Measurements from ENCODE around the gene TXN2.

The TXN2 gene

GRCh38 chr22:36464715-36465231, 16.7 kb downstream of the TXN2 start:
- Histone ChIP-seq H3K9me2 (replicated peaks; ENCODE audit: control insufficient read depth, low read length) (no peaks in the 10 kb centered on the region), H3K27ac (ENCODE audit: low read depth, low read length) (no peak overlapping the region), H4K20me1 (ENCODE audit: control insufficient read depth, insufficient read depth, low read depth, low read length) (no peaks in the 10 kb centered on the region), H3F3A (ENCODE audit: control insufficient read depth, insufficient read depth) (no peaks in the 10 kb centered on the region), H3K79me2 (ENCODE audit: control insufficient read depth, low read length) (no peaks in the 10 kb centered on the region), H3K36me3 (ENCODE audit: control insufficient read depth, low read length) (peaks cover 22% of the 10 kb centered on the region), H3K27me3 (ENCODE audit: control insufficient read depth, low read length) (no peaks in the 10 kb centered on the region), H3K4me3 (ENCODE audit: low read length) (no peak overlapping the region), H3K4me2 (ENCODE audit: low read length) (no peak overlapping the region), H3K9me3 (ENCODE audit: control insufficient read depth, insufficient read depth, low read length) (no peaks in the 10 kb centered on the region), H3K4me1 (ENCODE audit: control insufficient read depth, low read length) (no peaks in the 10 kb centered on the region)
- TF ChIP-seq EZH2phosphoT487 (IDR thresholded peaks at IDR 0.05; ENCODE audit: borderline replicate concordance, low read length) (no peak), CTCF (IDR thresholded peaks at IDR 0.05; ENCODE audit: low read depth, low read length, poor library complexity, severe bottlenecking) (no peak)

- Histone ChIP-seq H3F3A (ENCODE audit: control insufficient read depth, insufficient read depth) (no peaks in the 10 kb centered on the region), H3K9me3 (ENCODE audit: control insufficient read depth, insufficient read depth, low read length) (no peaks in the 10 kb centered on the region), H3K36me3 (ENCODE audit: control insufficient read depth, low read length) (peaks cover 16% of the 10 kb centered on the region), H3K4me3 (ENCODE audit: low read length) (no peak overlapping the region), H4K20me1 (ENCODE audit: control insufficient read depth, insufficient read depth, low read depth, low read length) (no peaks in the 10 kb centered on the region), H3K9me2 (replicated peaks; ENCODE audit: control insufficient read depth, low read length) (no peaks in the 10 kb centered on the region), H3K27me3 (ENCODE audit: control insufficient read depth, low read length) (no peaks in the 10 kb centered on the region), H3K27ac (ENCODE audit: low read depth, low read length) (no peak overlapping the region), H3K79me2 (ENCODE audit: control insufficient read depth, low read length) (no peaks in the 10 kb centered on the region), H3K4me1 (ENCODE audit: control insufficient read depth, low read length) (no peaks in the 10 kb centered on the region), H3K4me2 (ENCODE audit: low read length) (no peak overlapping the region)
- TF ChIP-seq CTCF (IDR thresholded peaks at IDR 0.05; ENCODE audit: low read depth, low read length, poor library complexity, severe bottlenecking) (no peak), EZH2phosphoT487 (IDR thresholded peaks at IDR 0.05; ENCODE audit: borderline replicate concordance, low read length) (no peak)
Measured at GRCh38 chr22:36463783-36464184, 17.7 kb downstream of the TXN2 start.

GRCh38 chr22:36461665-36462649, 19.5 kb downstream of the TXN2 start:
- no peaks in the 10 kb centered on the region for H3K79me2 ChIP-seq (ENCODE audit: control insufficient read depth, low read length)
- H3F3A ChIP-seq (ENCODE audit: control insufficient read depth, insufficient read depth), result no peaks in the 10 kb centered on the region
- H3K4me2 ChIP-seq (ENCODE audit: low read length), result no peak overlapping the region
- H3K4me3 ChIP-seq (ENCODE audit: low read length), result no peak overlapping the region
- no peak for TF ChIP-seq CTCF (IDR thresholded peaks at IDR 0.05; ENCODE audit: low read depth, low read length, poor library complexity, severe bottlenecking)
- no peak for TF ChIP-seq EZH2phosphoT487 (IDR thresholded peaks at IDR 0.05; ENCODE audit: borderline replicate concordance, low read length)
- no peak overlapping the region for H3K27ac ChIP-seq (ENCODE audit: low read depth, low read length)
- H3K4me1 ChIP-seq (ENCODE audit: control insufficient read depth, low read length), result no peaks in the 10 kb centered on the region
- H3K36me3 ChIP-seq (ENCODE audit: control insufficient read depth, low read length), result peaks cover 6% of the 10 kb centered on the region; the same call in 1 of the 2 replicates
- H3K9me2 ChIP-seq (replicated peaks; ENCODE audit: control insufficient read depth, low read length), result no peaks in the 10 kb centered on the region
- no peaks in the 10 kb centered on the region for H4K20me1 ChIP-seq (ENCODE audit: control insufficient read depth, insufficient read depth, low read depth, low read length)
- no peaks in the 10 kb centered on the region for H3K9me3 ChIP-seq (ENCODE audit: control insufficient read depth, insufficient read depth, low read length)
- H3K27me3 ChIP-seq (ENCODE audit: control insufficient read depth, low read length), result no peaks in the 10 kb centered on the region
